HepG2 (cell line): ENCODE data around the gene PLCG2. TPM values are rescaled to one million over a fixed set of nuclear protein-coding genes. Genes with fewer than 3 reads are reported as not detected.

Experiments used
- DPF2 ChIP-seq: sonication (generic); formaldehyde crosslinking; IDR thresholded peaks from 2 replicates; pipeline ENCODE4 v1.4.0; 2020; ENCODE audit warnings: mild to moderate bottlenecking, low read depth, missing genetic modification reagents, borderline replicate concordance
- E2F5 ChIP-seq: sonication (generic); formaldehyde crosslinking; conservative IDR thresholded peaks from 2 replicates; pipeline ENCODE4 v1.4.0; 2020; ENCODE audit warnings: missing genetic modification reagents
- KDM3A ChIP-seq: IDR thresholded peaks from 2 replicates; pipeline ENCODE4 v1.6.1; 2018; ENCODE audit warnings: low read depth, missing compliant biosample characterization
- NCOA5 ChIP-seq: sonication (generic); formaldehyde crosslinking; IDR thresholded peaks from 2 replicates; pipeline ENCODE4 v1.4.0; 2020; ENCODE audit warnings: missing genetic modification reagents
- PRDM15 ChIP-seq: sonication (generic); formaldehyde crosslinking; IDR thresholded peaks from 2 replicates; pipeline ENCODE4 v1.4.0; 2020; ENCODE audit warnings: missing genetic modification reagents
- TSC22D2 ChIP-seq: sonication (generic); formaldehyde crosslinking; IDR thresholded peaks from 2 replicates; pipeline ENCODE4 v1.5.1; 2020; ENCODE audit warnings: missing genetic modification reagents, mild to moderate bottlenecking, borderline replicate concordance
- ZNF160 ChIP-seq: sonication (generic); formaldehyde crosslinking; IDR thresholded peaks from 2 replicates; pipeline ENCODE4 v1.8.0; 2022; ENCODE audit warnings: mild to moderate bottlenecking, inconsistent platforms, missing genetic modification reagents
- ZNF30 ChIP-seq: sonication (generic); formaldehyde crosslinking; IDR thresholded peaks from 2 replicates; pipeline ENCODE4 v1.5.0; 2020; ENCODE audit warnings: mild to moderate bottlenecking, missing genetic modification reagents
- polyA plus RNA-seq, 8 experiments: library from polyadenylated mRNA; depleted of rRNA in 3 of 8; stranded (reverse) in 7 of 8; unstranded in 1 of 8; fragments of >200 nt; fragmentation: Illumina TruSeq in 4 of 8; extraction: Trizol in 4 of 8; gene quantifications; 2 replicates each; pipeline versions ENCODE4 v1.2.1 to v1.2.3, GENCODE V29; 2011 to 2016; ENCODE audit warnings: low read depth in 4 of 8, missing spikeins in 1 of 8, mixed read lengths in 1 of 8; ENCODE audit not compliant: insufficient read depth in 1 of 8
- total RNA-seq, 5 experiments: library from RNA; depleted of rRNA; stranded (reverse); fragments of >200 nt; fragmentation: Illumina TruSeq; extraction: Trizol; gene quantifications; 2 replicates each; pipeline ENCODE4 v1.2.3, GENCODE V29; 2016; ENCODE audit warnings: low read depth in 1 of 5
- TF ChIP-seq, protein P1 (sequence below): sonication (generic); formaldehyde crosslinking; IDR thresholded peaks from 2 replicates; pipeline ENCODE4 v1.5.0; 2020; ENCODE audit warnings: mild to moderate bottlenecking, missing genetic modification reagents
- TF ChIP-seq, protein P2 (sequence below): sonication (generic); formaldehyde crosslinking; IDR thresholded peaks from 2 replicates; pipeline ENCODE4 v1.9.0; 2021; ENCODE audit warnings: missing genetic modification reagents, borderline replicate concordance
- TF ChIP-seq, protein P3 (sequence below): sonication (generic); formaldehyde crosslinking; IDR thresholded peaks from 2 replicates; pipeline ENCODE4 v1.4.0; 2020; ENCODE audit warnings: missing genetic modification reagents, borderline replicate concordance

Gene PLCG2
- total and polyA plus RNA-seq, 2 of the 13 experiments (the other 11 are each of a cell fraction or from before 2014, with no cell fraction given), result 0.13 to 0.18 TPM

- no peak for TF ChIP-seq PRDM15 (CRISPR knock-in tag)
- TF ChIP-seq E2F5 (CRISPR knock-in tag), result no peak
- TF ChIP-seq, protein P1, sequence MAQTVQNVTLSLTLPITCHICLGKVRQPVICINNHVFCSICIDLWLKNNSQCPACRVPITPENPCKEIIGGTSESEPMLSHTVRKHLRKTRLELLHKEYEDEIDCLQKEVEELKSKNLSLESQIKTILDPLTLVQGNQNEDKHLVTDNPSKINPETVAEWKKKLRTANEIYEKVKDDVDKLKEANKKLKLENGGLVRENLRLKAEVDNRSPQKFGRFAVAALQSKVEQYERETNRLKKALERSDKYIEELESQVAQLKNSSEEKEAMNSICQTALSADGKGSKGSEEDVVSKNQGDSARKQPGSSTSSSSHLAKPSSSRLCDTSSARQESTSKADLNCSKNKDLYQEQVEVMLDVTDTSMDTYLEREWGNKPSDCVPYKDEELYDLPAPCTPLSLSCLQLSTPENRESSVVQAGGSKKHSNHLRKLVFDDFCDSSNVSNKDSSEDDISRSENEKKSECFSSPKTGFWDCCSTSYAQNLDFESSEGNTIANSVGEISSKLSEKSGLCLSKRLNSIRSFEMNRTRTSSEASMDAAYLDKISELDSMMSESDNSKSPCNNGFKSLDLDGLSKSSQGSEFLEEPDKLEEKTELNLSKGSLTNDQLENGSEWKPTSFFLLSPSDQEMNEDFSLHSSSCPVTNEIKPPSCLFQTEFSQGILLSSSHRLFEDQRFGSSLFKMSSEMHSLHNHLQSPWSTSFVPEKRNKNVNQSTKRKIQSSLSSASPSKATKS, result no peak
- no peak for TF ChIP-seq KDM3A (CRISPR knock-in tag)
- TF ChIP-seq, protein P2, sequence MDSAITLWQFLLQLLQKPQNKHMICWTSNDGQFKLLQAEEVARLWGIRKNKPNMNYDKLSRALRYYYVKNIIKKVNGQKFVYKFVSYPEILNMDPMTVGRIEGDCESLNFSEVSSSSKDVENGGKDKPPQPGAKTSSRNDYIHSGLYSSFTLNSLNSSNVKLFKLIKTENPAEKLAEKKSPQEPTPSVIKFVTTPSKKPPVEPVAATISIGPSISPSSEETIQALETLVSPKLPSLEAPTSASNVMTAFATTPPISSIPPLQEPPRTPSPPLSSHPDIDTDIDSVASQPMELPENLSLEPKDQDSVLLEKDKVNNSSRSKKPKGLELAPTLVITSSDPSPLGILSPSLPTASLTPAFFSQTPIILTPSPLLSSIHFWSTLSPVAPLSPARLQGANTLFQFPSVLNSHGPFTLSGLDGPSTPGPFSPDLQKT, result no peak
- no peak for TF ChIP-seq TSC22D2 (CRISPR knock-in tag)
- TF ChIP-seq DPF2, result no peak
- TF ChIP-seq ZNF30 (CRISPR knock-in tag), result no peak
- no peak for TF ChIP-seq NCOA5 (CRISPR knock-in tag)
- TF ChIP-seq, protein P3, sequence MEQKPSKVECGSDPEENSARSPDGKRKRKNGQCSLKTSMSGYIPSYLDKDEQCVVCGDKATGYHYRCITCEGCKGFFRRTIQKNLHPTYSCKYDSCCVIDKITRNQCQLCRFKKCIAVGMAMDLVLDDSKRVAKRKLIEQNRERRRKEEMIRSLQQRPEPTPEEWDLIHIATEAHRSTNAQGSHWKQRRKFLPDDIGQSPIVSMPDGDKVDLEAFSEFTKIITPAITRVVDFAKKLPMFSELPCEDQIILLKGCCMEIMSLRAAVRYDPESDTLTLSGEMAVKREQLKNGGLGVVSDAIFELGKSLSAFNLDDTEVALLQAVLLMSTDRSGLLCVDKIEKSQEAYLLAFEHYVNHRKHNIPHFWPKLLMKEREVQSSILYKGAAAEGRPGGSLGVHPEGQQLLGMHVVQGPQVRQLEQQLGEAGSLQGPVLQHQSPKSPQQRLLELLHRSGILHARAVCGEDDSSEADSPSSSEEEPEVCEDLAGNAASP (CRISPR knock-in tag), result no peak
- no peak for TF ChIP-seq ZNF160
Observed at GRCh38 chr16:81795193-81795592, 16.1 kb downstream of the PLCG2 start (continued).
